OCI-LY3 (cell line): ENCODE measurements around the gene GALNT11.

Experiments
- CTCF ChIP-seq: fragments of 200-600, 300-600 bp; sonication (generic); IDR thresholded peaks from 2 replicates; pipeline ENCODE4 v1.5.1; 2014; ENCODE audit warnings: antibody characterized with exemption, low read length, low read depth
- EZH2phosphoT487 ChIP-seq: fragments of 200-600 bp; shearing (Covaris generic); IDR thresholded peaks from 2 replicates; pipeline ENCODE4 v1.6.1; 2018; ENCODE audit warnings: antibody characterized with exemption, mixed run types, low read depth

GRCh38 chr7:151978616-151979015, 46.9 kb upstream of the GALNT11 start:
- no peak for TF ChIP-seq EZH2phosphoT487
- no peak for TF ChIP-seq CTCF
